ENCODE measurements around the gene DAPK2. TPM values are rescaled to one million over a fixed set of nuclear protein-coding genes. Genes with fewer than 3 reads are reported as not detected.

DAPK2 gene
- total RNA-seq, 1 experiment from 2014 or later: 2.3 TPM

DNA sequence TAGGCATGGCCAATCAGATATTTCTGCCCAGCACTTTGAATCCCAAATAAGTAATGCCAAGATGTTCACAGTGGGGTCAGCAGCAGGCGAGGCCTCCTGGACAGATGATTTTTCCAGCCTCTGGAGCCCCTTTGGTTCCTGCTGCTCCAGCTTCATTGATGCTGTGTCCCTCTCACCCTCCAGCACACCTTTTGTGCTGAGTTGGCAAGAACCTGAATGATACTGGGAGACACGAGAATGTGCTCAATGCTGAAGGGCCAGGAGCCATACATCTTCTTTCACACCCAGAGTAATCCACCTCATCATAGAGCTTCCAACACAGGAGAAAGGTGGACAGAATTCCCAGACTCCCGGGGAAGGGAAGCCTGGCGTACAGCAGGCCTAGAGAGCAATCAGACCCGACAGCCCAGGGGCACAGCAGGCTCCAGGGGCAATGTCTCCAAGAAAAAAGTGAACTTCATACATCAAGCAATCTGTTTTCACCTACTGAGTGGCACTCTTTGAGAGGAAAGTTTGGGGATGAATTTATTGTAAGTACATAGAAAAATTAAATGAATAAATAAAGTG lies 6.7 kb upstream of the DAPK2 start (continued):
- TF ChIP-seq, protein P1, sequence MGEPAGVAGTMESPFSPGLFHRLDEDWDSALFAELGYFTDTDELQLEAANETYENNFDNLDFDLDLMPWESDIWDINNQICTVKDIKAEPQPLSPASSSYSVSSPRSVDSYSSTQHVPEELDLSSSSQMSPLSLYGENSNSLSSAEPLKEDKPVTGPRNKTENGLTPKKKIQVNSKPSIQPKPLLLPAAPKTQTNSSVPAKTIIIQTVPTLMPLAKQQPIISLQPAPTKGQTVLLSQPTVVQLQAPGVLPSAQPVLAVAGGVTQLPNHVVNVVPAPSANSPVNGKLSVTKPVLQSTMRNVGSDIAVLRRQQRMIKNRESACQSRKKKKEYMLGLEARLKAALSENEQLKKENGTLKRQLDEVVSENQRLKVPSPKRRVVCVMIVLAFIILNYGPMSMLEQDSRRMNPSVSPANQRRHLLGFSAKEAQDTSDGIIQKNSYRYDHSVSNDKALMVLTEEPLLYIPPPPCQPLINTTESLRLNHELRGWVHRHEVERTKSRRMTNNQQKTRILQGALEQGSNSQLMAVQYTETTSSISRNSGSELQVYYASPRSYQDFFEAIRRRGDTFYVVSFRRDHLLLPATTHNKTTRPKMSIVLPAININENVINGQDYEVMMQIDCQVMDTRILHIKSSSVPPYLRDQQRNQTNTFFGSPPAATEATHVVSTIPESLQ (CRISPR knock-in tag; IDR thresholded peaks at IDR 0.05): no peak
- TF ChIP-seq, protein P2, sequence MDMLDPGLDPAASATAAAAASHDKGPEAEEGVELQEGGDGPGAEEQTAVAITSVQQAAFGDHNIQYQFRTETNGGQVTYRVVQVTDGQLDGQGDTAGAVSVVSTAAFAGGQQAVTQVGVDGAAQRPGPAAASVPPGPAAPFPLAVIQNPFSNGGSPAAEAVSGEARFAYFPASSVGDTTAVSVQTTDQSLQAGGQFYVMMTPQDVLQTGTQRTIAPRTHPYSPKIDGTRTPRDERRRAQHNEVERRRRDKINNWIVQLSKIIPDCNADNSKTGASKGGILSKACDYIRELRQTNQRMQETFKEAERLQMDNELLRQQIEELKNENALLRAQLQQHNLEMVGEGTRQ (CRISPR knock-in tag; IDR thresholded peaks at IDR 0.05): no peak
- TF ChIP-seq, protein P3, sequence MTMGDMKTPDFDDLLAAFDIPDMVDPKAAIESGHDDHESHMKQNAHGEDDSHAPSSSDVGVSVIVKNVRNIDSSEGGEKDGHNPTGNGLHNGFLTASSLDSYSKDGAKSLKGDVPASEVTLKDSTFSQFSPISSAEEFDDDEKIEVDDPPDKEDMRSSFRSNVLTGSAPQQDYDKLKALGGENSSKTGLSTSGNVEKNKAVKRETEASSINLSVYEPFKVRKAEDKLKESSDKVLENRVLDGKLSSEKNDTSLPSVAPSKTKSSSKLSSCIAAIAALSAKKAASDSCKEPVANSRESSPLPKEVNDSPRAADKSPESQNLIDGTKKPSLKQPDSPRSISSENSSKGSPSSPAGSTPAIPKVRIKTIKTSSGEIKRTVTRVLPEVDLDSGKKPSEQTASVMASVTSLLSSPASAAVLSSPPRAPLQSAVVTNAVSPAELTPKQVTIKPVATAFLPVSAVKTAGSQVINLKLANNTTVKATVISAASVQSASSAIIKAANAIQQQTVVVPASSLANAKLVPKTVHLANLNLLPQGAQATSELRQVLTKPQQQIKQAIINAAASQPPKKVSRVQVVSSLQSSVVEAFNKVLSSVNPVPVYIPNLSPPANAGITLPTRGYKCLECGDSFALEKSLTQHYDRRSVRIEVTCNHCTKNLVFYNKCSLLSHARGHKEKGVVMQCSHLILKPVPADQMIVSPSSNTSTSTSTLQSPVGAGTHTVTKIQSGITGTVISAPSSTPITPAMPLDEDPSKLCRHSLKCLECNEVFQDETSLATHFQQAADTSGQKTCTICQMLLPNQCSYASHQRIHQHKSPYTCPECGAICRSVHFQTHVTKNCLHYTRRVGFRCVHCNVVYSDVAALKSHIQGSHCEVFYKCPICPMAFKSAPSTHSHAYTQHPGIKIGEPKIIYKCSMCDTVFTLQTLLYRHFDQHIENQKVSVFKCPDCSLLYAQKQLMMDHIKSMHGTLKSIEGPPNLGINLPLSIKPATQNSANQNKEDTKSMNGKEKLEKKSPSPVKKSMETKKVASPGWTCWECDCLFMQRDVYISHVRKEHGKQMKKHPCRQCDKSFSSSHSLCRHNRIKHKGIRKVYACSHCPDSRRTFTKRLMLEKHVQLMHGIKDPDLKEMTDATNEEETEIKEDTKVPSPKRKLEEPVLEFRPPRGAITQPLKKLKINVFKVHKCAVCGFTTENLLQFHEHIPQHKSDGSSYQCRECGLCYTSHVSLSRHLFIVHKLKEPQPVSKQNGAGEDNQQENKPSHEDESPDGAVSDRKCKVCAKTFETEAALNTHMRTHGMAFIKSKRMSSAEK (CRISPR knock-in tag; IDR thresholded peaks at IDR 0.05; ENCODE audit: borderline replicate concordance): no peak
- TF ChIP-seq, protein P4, sequence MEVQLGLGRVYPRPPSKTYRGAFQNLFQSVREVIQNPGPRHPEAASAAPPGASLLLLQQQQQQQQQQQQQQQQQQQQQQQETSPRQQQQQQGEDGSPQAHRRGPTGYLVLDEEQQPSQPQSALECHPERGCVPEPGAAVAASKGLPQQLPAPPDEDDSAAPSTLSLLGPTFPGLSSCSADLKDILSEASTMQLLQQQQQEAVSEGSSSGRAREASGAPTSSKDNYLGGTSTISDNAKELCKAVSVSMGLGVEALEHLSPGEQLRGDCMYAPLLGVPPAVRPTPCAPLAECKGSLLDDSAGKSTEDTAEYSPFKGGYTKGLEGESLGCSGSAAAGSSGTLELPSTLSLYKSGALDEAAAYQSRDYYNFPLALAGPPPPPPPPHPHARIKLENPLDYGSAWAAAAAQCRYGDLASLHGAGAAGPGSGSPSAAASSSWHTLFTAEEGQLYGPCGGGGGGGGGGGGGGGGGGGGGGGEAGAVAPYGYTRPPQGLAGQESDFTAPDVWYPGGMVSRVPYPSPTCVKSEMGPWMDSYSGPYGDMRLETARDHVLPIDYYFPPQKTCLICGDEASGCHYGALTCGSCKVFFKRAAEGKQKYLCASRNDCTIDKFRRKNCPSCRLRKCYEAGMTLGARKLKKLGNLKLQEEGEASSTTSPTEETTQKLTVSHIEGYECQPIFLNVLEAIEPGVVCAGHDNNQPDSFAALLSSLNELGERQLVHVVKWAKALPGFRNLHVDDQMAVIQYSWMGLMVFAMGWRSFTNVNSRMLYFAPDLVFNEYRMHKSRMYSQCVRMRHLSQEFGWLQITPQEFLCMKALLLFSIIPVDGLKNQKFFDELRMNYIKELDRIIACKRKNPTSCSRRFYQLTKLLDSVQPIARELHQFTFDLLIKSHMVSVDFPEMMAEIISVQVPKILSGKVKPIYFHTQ (CRISPR knock-in tag; IDR thresholded peaks at IDR 0.05): no peak
- TF ChIP-seq CREB1 (CRISPR knock-in tag; IDR thresholded peaks at IDR 0.05) (no peak), TP53 (CRISPR knock-in tag; IDR thresholded peaks at IDR 0.05) (no peak), ZNF423 (CRISPR knock-in tag; IDR thresholded peaks at IDR 0.05) (no peak), ETV6 (CRISPR knock-in tag; IDR thresholded peaks at IDR 0.05) (no peak)
- TF ChIP-seq, protein P5, sequence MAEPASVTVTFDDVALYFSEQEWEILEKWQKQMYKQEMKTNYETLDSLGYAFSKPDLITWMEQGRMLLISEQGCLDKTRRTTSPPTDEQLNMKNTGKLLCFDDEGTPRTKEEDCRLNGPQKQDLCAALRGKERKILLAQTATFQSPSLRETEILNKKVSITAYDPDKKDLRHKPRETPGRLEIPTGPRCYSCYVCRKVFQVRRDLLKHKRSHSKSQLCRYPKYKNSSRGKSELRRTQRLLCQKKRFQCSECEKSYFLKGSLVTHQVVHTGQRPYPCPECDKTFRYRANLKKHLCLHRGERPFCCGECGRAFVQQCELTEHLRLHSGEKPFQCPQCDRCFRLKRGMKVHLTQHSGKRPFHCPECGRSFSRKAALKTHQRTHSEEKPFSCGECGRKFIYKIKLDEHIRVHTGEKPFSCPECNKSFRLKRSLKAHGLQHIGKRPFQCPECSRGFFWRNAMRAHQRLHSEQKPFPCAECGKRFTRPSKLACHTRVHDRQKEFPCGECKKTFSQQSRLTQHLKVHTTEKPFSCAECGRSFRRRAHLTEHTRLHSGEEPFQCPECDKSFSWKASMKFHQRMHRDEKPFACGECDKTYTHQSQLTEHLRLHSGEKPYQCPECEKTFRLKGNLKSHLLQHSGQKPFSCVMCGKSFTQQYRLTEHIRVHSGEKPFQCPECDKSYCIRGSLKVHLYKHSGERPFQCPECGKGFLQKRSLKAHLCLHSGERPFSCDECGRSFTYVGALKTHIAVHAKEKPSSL (CRISPR knock-in tag; conservative IDR thresholded peaks at IDR 0.05): no peak

DNA sequence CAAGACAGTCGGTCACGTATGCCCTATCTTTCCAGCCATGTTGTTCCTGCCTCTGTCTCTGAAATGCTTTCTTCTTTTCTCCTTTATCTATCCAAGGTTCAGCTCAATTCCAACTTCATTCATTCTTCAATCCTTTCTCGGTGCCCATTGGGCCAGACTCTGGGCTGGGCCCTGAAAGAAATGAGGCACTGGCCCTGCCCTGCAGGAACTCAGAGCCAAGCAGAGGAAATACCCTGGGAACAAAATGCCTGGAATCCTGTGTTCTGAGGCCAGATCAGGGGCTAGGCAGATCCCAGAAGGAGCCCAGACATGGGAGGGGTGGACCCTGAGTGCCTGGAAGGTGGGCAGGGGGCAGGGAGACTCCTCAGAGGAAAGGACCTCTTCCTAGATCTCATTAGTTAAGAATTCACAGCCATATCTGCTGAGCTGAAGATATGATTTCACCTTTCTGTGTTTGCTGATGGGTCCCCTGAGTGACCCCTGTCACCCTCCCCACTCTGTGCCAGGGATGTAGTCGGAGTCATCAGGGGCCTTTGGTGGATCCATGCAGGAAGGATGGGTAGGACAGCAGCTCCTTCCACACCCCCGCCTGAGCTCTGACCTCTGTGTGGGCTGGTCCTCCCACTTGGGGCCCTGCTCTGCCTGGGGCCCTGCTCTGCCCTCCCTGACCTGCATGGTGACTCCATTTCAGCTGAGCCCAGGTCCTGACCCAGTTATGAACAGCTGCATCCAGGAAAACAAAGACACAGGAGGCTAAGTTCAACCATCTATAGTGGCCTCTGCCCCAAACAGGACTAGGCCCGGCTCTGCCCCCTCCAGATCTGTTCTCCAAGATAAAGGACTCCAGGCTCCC lies 5.3 kb upstream of the DAPK2 start:
- no peaks in the 10 kb centered on the region for H3K36me3 Mint-ChIP-seq
- no peak overlapping the region for H3K4me3 Mint-ChIP-seq
- H3K4me1 Mint-ChIP-seq: peaks cover 6% of the 10 kb centered on the region
- ChIA-PET POLR2A (no interaction called here), CTCF (interaction anchor here (0.7 to 1.9 kb wide), 4 partner anchors 16 to 106 kb away, joined by 3 to 9 read pairs (median 6); no protein-coding TSS in a partner anchor)
- peaks cover 26% of the 10 kb centered on the region for H3K27me3 Mint-ChIP-seq (ENCODE audit: low read depth)
- TF ChIP-seq, protein P6, sequence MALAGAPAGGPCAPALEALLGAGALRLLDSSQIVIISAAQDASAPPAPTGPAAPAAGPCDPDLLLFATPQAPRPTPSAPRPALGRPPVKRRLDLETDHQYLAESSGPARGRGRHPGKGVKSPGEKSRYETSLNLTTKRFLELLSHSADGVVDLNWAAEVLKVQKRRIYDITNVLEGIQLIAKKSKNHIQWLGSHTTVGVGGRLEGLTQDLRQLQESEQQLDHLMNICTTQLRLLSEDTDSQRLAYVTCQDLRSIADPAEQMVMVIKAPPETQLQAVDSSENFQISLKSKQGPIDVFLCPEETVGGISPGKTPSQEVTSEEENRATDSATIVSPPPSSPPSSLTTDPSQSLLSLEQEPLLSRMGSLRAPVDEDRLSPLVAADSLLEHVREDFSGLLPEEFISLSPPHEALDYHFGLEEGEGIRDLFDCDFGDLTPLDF (CRISPR knock-in tag; IDR thresholded peaks at IDR 0.05): no peak
- no peak overlapping the region for H3K27ac Mint-ChIP-seq
- no peak for ATAC-seq
- no peak for DNase-seq (ENCODE audit: low spot score)
- no peaks in the 10 kb centered on the region for H3K9me3 Mint-ChIP-seq

Data from WTC11 (cell line).